Liver (tissue), 9 donors: ENCODE results near the gene GMDS. TPM values are rescaled to one million over a fixed set of nuclear protein-coding genes. Genes with fewer than 3 reads are reported as not detected.

ENCODE experiments used
- DNase-seq: peaks from one replicate; pipeline ENCODE4 v3.0.0-alpha.2; 2017; ENCODE audit warnings: low spot score
- H3K27ac ChIP-seq, 2 donors: one replicate each; pipeline ENCODE4 v1.7.0; 2013; ENCODE audit warnings: inconsistent platforms in 2 of 2, low read length in 2 of 2, control low read depth in 1 of 2, low read depth in 1 of 2, mild to moderate bottlenecking in 1 of 2
- H3K27me3 ChIP-seq, 4 donors: one replicate each; pipeline versions ENCODE4 v1.6.1 to v1.7.0; 2013; ENCODE audit warnings: low read length in 3 of 4, inconsistent platforms in 1 of 4, mild to moderate bottlenecking in 1 of 4, moderate library complexity in 1 of 4; ENCODE audit not compliant: control insufficient read depth in 4 of 4, insufficient read depth in 4 of 4
- H3K36me3 ChIP-seq, 4 donors: one replicate each; pipeline versions ENCODE4 v1.6.1 to v1.7.0; 2013; ENCODE audit warnings: low read length in 3 of 4, mild to moderate bottlenecking in 3 of 4, low read depth in 1 of 4, moderate library complexity in 1 of 4; ENCODE audit not compliant: control insufficient read depth in 4 of 4, insufficient read depth in 3 of 4
- H3K4me1 ChIP-seq, 4 donors: one replicate each; pipeline versions ENCODE4 v1.6.1 to v1.7.0; 2013; ENCODE audit warnings: low read length in 3 of 4, mild to moderate bottlenecking in 3 of 4, moderate library complexity in 1 of 4; ENCODE audit not compliant: control insufficient read depth in 4 of 4, insufficient read depth in 4 of 4
- H3K4me3 ChIP-seq, 3 donors: one replicate each; pipeline versions ENCODE4 v1.6.1 to v1.7.0; 2013; ENCODE audit warnings: low read length in 3 of 3, control low read depth in 1 of 3, low read depth in 1 of 3, mild to moderate bottlenecking in 1 of 3
- H3K9ac ChIP-seq, 2 donors: one replicate each; pipeline ENCODE4 v1.7.0; 2013; ENCODE audit warnings: low read length in 2 of 2, mild to moderate bottlenecking in 2 of 2, moderate library complexity in 2 of 2, control low read depth in 1 of 2, low read depth in 1 of 2
- H3K9me3 ChIP-seq, 4 donors: one replicate each; pipeline versions ENCODE4 v1.6.1 to v1.7.0; 2013; ENCODE audit warnings: low read length in 3 of 4; ENCODE audit not compliant: control insufficient read depth in 4 of 4
- ATF3 ChIP-seq: IDR thresholded peaks from 2 replicates; pipeline ENCODE4 v1.6.1; 2016; ENCODE audit warnings: antibody characterized with exemption
- EGR1 ChIP-seq, 2 donors: IDR thresholded peaks; 2 replicates each; pipeline ENCODE4 v1.6.1; 2016 to 2018; ENCODE audit warnings: antibody characterized with exemption in 2 of 2, low read depth in 2 of 2
- FOXA1 ChIP-seq: IDR thresholded peaks from 2 replicates; pipeline ENCODE4 v1.6.1; 2016; ENCODE audit warnings: antibody characterized with exemption
- FOXA2 ChIP-seq: IDR thresholded peaks from 2 replicates; pipeline ENCODE4 v1.6.1; 2016; ENCODE audit warnings: antibody characterized with exemption
- GABPA ChIP-seq, 2 donors: IDR thresholded peaks in 1 of 2; conservative IDR thresholded peaks in 1 of 2; 2 replicates each; pipeline ENCODE4 v1.6.1; 2016; ENCODE audit warnings: antibody characterized with exemption in 2 of 2, mild to moderate bottlenecking in 1 of 2, moderate library complexity in 1 of 2
- HNF4G ChIP-seq: IDR thresholded peaks from 2 replicates; pipeline ENCODE4 v1.6.1; 2016; ENCODE audit warnings: antibody characterized with exemption
- JUND ChIP-seq, 2 donors: IDR thresholded peaks; 2 replicates each; pipeline ENCODE4 v1.6.1; 2016; ENCODE audit warnings: antibody characterized with exemption in 2 of 2
- MAX ChIP-seq: IDR thresholded peaks from 2 replicates; pipeline ENCODE4 v1.6.1; 2016; ENCODE audit warnings: antibody characterized with exemption
- NR2F2 ChIP-seq: IDR thresholded peaks from 2 replicates; pipeline ENCODE4 v1.6.1; 2016; ENCODE audit warnings: antibody characterized with exemption
- RAD21 ChIP-seq, 2 donors: IDR thresholded peaks; 2 replicates each; pipeline ENCODE4 v1.6.1; 2016; ENCODE audit warnings: antibody characterized with exemption in 2 of 2, mild to moderate bottlenecking in 2 of 2
- REST ChIP-seq: IDR thresholded peaks from 2 replicates; pipeline ENCODE4 v1.6.1; 2016; ENCODE audit warnings: antibody characterized with exemption, mild to moderate bottlenecking
- RXRA ChIP-seq, 2 donors: IDR thresholded peaks; 2 replicates each; pipeline ENCODE4 v1.6.1; 2017 to 2018; ENCODE audit warnings: antibody characterized with exemption in 2 of 2, mild to moderate bottlenecking in 1 of 2
- SP1 ChIP-seq: IDR thresholded peaks from 2 replicates; pipeline ENCODE4 v1.6.1; 2018; ENCODE audit warnings: antibody characterized with exemption, mild to moderate bottlenecking
- TAF1 ChIP-seq: conservative IDR thresholded peaks from 2 replicates; pipeline ENCODE4 v1.6.1; 2016; ENCODE audit warnings: antibody characterized with exemption, mild to moderate bottlenecking
- YY1 ChIP-seq: IDR thresholded peaks from 2 replicates; pipeline ENCODE4 v1.6.1; 2016; ENCODE audit warnings: antibody characterized with exemption, mild to moderate bottlenecking
- ZBTB33 ChIP-seq: IDR thresholded peaks from 2 replicates; pipeline ENCODE4 v1.6.1; 2016; ENCODE audit warnings: antibody characterized with exemption
- WGBS: extraction: QIAGEN DNeasy Blood & Tissue Kit; methylation state at CpG from one replicate; pipeline ENCODE4 v1.1.7; 2013; 5-methylcytosine and 5-hydroxymethylcytosine counted together
- polyA plus RNA-seq, 2 donors: library from polyadenylated mRNA; stranded (reverse) in 1 of 2; unstranded in 1 of 2; fragments of 200-250 nt in 1 of 2; fragments of >200 nt in 1 of 2; fragmentation: Nextera tagmentation in 1 of 2; extraction: Ambion mirVana in 1 of 2; gene quantifications; one replicate each; pipeline versions ENCODE4 v1.2.1 to v1.2.3, GENCODE V29; 2013 to 2015
- total RNA-seq, 2 donors: library from RNA; depleted of rRNA; stranded (reverse); fragments of >200 nt; gene quantifications; one replicate each; pipeline ENCODE4 v1.2.3, GENCODE V29; 2014
- donor health status: healthy.
- donor health status: healthy.
- donor health status: healthy.
- donor health status: healthy.
- donor health status: healthy.

GMDS gene
- total and polyA plus RNA-seq, 4 donors, result 3.5 to 15.6 (median 13.0) TPM

GRCh38 chr6:1729750-1730140 is 515.7 kb downstream of the GMDS start:
- Histone ChIP-seq H3K9ac (no peak overlapping the region), H3K9me3 (peaks cover 0 to 3% (median 0%) of the 10 kb centered on the region in 4 donors), H3K27ac (no peak overlapping the region), H3K4me1 (no peaks in the 10 kb centered on the region), H3K27me3 (no peaks in the 10 kb centered on the region), H3K4me3 (no peak overlapping the region), H3K36me3 (peaks cover 0 to 3% (median 0%) of the 10 kb centered on the region in 4 donors)
- TF ChIP-seq FOXA1 (no peak), SP1 (no peak), RAD21 (IDR thresholded peaks at IDR 0.05) (no peak), TAF1 (no peak), ATF3 (no peak), FOXA2 (no peak), REST (no peak), GABPA (IDR thresholded peaks at IDR 0.05 in 1 of 2, conservative IDR thresholded peaks at IDR 0.05 in 1 of 2) (no peak), JUND (IDR thresholded peaks at IDR 0.05) (no peak), HNF4G (no peak)
- 96% methylated on average over 8 of the region's 8 CpGs for WGBS
- DNase-seq, result no peak

GRCh38 chr6:1729133-1729749 is 516.2 kb downstream of the GMDS start:
- WGBS, result 94% methylated on average over 7 of the region's 7 CpGs

GRCh38 chr6:1726341-1726768 is 519.0 kb downstream of the GMDS start:
- Histone ChIP-seq H3K36me3 (peaks cover 0 to 3% (median 0%) of the 10 kb centered on the region in 4 donors), H3K27ac (no peak overlapping the region), H3K27me3 (no peaks in the 10 kb centered on the region), H3K4me3 (no peak overlapping the region), H3K4me1 (no peaks in the 10 kb centered on the region), H3K9me3 (peaks cover 0 to 2% (median 0%) of the 10 kb centered on the region in 4 donors), H3K9ac (no peak overlapping the region)
- WGBS, result 92% methylated on average over 11 of the region's 11 CpGs
- DNase-seq, result no peak
- TF ChIP-seq ZBTB33 (no peak), REST (no peak), YY1 (no peak), SP1 (no peak), JUND (IDR thresholded peaks at IDR 0.05) (no peak), EGR1 (IDR thresholded peaks at IDR 0.05; ENCODE audit: low read depth in 2 of 2) (no peak), HNF4G (no peak), GABPA (IDR thresholded peaks at IDR 0.05 in 1 of 2, conservative IDR thresholded peaks at IDR 0.05 in 1 of 2) (no peak), RXRA (IDR thresholded peaks at IDR 0.05) (no peak), NR2F2 (no peak), RAD21 (IDR thresholded peaks at IDR 0.05) (no peak), FOXA1 (no peak), FOXA2 (no peak), TAF1 (no peak), MAX (no peak), ATF3 (no peak)

More at GRCh38 chr6:1729133-1729749, 516.2 kb downstream of the GMDS start:
- H3K36me3 ChIP-seq, result peaks cover 0 to 3% (median 0%) of the 10 kb centered on the region in 4 donors
- no peaks in the 10 kb centered on the region for H3K4me1 ChIP-seq
- DNase-seq, result no peak
- no peaks in the 10 kb centered on the region for H3K27me3 ChIP-seq
- no peak for TF ChIP-seq YY1
- TF ChIP-seq RAD21 (IDR thresholded peaks at IDR 0.05), result no peak
- H3K4me3 ChIP-seq, result no peak overlapping the region
- no peak overlapping the region for H3K27ac ChIP-seq
- H3K9ac ChIP-seq, result no peak overlapping the region
- peaks cover 0 to 3% (median 0%) of the 10 kb centered on the region in 4 donors for H3K9me3 ChIP-seq
